SK-N-MC (cell line): Measurements from ENCODE around the gene HYDIN.

Experiments
- DNase-seq: peaks from one replicate; pipeline ENCODE4 v3.0.0-alpha.2; 2011; ENCODE audit warnings: low read depth, low spot score
- H3K27ac ChIP-seq: fragments of 200-600 bp; sonication (generic); 2 replicates; pipeline ENCODE4 v1.5.1; 2016; ENCODE audit warnings: mixed run types
- H3K36me3 ChIP-seq: fragments of 200-600 bp; sonication (generic); 2 replicates; pipeline ENCODE4 v1.6.1; 2017; ENCODE audit warnings: antibody characterized with exemption, low read length, mixed read lengths; ENCODE audit not compliant: insufficient read depth
- H3K4me3 ChIP-seq: fragments of 200-600 bp; sonication (generic); 2 replicates; pipeline ENCODE4 v1.5.1; 2016
- H3K9ac ChIP-seq: fragments of 200-600 bp; sonication (generic); 2 replicates; pipeline ENCODE4 v1.8.0; 2017; ENCODE audit warnings: mixed run types, mixed read lengths; ENCODE audit not compliant: insufficient read length
- H3K9me3 ChIP-seq: fragments of 200-600 bp; sonication (generic); 2 replicates; pipeline ENCODE4 v1.6.1; 2017; ENCODE audit warnings: low read depth, mild to moderate bottlenecking, antibody characterized with exemption, low read length, moderate library complexity, mixed read lengths
- EZH2 ChIP-seq: fragments of 200-600 bp; sonication (generic); IDR thresholded peaks from one replicate; pipeline ENCODE4 v1.6.1; 2017; ENCODE audit warnings: antibody characterized with exemption
- FOXP2 ChIP-seq: optimal IDR thresholded peaks from 2 replicates; pipeline ENCODE3; 2011; ENCODE audit warnings: mild to moderate bottlenecking, moderate library complexity; ENCODE audit not compliant: insufficient read depth; ENCODE audit errors: extremely low read length, control extremely low read depth
- POLR2AphosphoS5 ChIP-seq: IDR thresholded peaks from 2 replicates; pipeline ENCODE4 v1.6.1; 2012; ENCODE audit warnings: mild to moderate bottlenecking, low read depth, low read length, borderline replicate concordance

The HYDIN gene

DNA sequence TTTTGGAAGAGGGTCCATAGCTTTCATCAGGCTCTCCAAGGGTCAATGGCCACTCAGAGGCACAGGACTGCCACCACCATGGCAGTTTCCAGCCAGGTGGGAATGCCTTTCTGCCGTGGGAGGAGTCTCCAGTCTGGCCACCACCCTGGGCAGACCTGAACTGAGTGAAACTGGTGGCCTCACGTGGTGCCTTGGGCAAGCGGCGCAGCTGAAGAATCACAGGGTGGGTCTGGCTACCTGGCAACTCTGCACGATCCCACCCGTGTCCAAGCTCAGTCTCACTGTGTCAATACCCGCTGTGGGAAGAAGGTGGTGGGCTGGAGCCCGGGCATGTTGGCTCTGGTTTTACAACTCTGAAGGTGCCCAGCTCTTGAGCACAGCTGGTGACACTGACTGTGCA is 461.4 kb downstream of the HYDIN start:
- no peak for DNase-seq
- no peak for TF ChIP-seq FOXP2
- TF ChIP-seq POLR2AphosphoS5 = no peak
- no peak for TF ChIP-seq EZH2
- Histone ChIP-seq H3K9me3 (no peaks in the 10 kb centered on the region), H3K27ac (no peak overlapping the region), H3K36me3 (no peaks in the 10 kb centered on the region), H3K4me3 (no peak overlapping the region), H3K9ac (no peak overlapping the region)

DNA sequence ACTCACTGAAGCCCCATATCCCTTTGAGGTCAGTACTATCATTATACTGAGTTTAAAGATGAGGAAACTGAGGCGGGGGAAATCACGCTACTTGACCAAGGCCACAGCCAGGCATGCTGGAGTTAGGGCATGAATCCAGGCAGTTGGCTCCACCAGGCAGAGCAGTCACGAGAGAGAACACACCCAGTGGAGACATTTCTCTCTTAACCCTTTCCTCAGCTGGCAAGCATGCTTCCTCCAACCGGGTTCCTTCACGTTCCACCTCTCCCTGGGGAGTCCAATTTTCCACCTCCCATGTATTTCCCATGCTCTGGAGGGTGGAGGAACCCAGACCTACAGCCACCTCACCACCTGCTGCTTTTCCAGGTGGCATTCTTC is 462.3 kb downstream of the HYDIN start:
- Histone ChIP-seq H3K36me3 (no peaks in the 10 kb centered on the region), H3K27ac (no peak overlapping the region), H3K9me3 (no peaks in the 10 kb centered on the region), H3K9ac (no peak overlapping the region), H3K4me3 (no peak overlapping the region)
- TF ChIP-seq EZH2 = no peak
- no peak for TF ChIP-seq POLR2AphosphoS5
- TF ChIP-seq FOXP2 = no peak
- DNase-seq = no peak

DNA sequence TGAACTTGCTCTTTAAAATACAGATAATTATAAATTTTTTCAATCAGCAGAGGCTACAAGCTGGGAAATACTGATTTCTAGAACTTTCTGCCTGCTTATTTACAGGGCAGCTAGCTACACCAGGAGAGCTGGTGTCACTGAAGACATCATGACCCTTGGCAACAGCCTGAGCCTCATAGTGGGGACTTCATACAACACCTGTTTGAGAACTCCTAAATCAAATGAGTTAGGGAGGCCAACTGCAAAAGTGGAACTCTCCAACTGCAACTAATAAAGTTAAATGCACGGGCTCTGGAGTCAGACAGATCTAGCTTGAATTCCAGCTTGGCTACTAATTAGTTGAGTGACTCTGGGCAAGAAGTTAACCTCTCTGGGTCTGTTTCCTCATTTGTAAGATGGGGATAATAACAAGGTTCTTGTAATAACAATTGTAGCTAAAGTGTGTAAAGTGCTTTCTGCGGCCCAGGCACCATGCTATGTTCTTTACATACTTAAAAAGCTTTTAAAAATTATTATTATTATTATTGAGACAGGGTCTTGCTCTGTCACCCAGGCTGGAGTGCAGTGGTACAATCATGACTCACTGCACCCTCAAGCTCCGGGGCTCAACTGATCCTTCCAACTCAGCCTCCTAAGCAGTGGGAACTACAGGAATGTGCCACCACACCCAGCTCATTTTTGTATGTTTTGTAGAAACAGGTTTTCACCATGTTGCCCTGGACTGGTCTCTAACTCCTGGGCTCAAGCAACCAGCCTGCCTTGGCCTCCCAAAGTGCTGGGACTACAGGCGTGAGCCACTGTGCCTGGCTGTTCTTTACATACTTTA is 462.9 kb downstream of the HYDIN start:
- no peak overlapping the region for H3K4me3 ChIP-seq
- H3K36me3 ChIP-seq = no peaks in the 10 kb centered on the region
- no peak overlapping the region for H3K27ac ChIP-seq
- H3K9ac ChIP-seq = no peak overlapping the region
- no peaks in the 10 kb centered on the region for H3K9me3 ChIP-seq
- TF ChIP-seq FOXP2 (no peak), POLR2AphosphoS5 (no peak), EZH2 (no peak)
- no peak for DNase-seq

DNA sequence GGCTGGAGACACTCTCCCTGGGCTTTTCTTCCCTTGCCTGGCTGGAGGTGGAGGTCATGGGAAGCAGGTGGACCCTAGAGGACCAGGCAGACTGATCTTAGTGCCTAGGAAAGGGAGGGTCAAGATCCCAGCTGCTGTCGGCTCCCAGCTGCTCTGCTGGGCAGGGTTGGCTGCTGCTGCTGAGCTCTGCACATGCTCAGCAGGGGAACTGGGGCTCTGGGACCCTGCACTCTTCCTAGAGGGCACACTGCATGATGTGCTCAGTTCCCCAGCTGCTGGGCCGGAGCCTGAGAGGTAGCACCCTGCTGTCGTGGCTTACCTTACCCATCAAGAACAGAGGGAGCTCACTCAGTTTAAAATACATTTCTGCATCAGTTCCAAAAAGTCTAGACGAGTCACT is 463.9 kb downstream of the HYDIN start:
- no peaks in the 10 kb centered on the region for H3K9me3 ChIP-seq
- H3K4me3 ChIP-seq = no peak overlapping the region
- no peak overlapping the region for H3K9ac ChIP-seq
- H3K36me3 ChIP-seq = no peaks in the 10 kb centered on the region
- TF ChIP-seq FOXP2 (no peak), POLR2AphosphoS5 (no peak), EZH2 (no peak)
- no peak overlapping the region for H3K27ac ChIP-seq
- DNase-seq = no peak

DNA sequence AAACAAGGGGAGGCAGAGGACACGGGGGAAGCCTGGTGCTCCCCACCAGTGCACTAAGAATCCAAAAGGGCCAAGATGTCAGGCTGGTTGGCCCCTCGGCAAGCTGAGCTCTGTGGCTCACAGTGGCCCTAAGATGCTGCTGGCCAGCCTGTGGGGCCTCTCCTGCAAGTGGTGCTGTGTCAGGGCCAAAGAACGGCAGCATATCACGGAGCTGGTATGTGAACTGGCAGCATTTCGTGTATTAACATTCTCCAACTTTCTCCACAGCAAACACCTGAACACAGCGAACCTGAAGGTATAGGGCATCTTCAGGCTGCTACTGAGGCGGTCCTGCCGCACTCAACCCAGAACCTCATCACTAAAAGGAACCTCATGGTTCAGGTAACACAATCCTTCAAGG is 464.3 kb downstream of the HYDIN start:
- Histone ChIP-seq H3K36me3 (no peaks in the 10 kb centered on the region), H3K27ac (no peak overlapping the region), H3K9me3 (no peaks in the 10 kb centered on the region), H3K4me3 (no peak overlapping the region), H3K9ac (no peak overlapping the region)
- TF ChIP-seq POLR2AphosphoS5 (no peak), FOXP2 (no peak), EZH2 (no peak)
- DNase-seq = no peak

DNA sequence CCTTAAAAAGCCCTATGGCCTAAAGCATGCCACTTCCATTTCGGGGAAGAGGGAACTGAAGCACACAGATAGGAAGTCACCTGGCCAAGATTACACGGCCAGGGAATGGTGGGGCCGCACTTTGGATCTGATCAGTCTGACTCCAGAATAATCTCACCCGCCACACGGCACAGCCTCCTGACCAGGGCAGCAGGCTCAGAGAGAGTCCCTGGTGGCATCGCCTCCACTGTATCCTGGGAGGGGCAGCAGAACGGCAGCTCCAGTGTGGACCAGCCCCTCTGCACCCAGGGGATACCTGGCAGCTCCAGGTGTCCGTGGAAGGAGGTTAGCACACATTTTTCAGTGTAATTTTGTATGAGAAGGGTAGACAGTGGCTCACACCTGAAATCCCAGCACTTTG is 465.0 kb downstream of the HYDIN start:
- no peak for DNase-seq
- Histone ChIP-seq H3K27ac (no peak overlapping the region), H3K4me3 (no peak overlapping the region), H3K9me3 (no peaks in the 10 kb centered on the region), H3K36me3 (no peaks in the 10 kb centered on the region), H3K9ac (no peak overlapping the region)
- TF ChIP-seq POLR2AphosphoS5 = no peak
- TF ChIP-seq EZH2 = no peak
- TF ChIP-seq FOXP2 = no peak

DNA sequence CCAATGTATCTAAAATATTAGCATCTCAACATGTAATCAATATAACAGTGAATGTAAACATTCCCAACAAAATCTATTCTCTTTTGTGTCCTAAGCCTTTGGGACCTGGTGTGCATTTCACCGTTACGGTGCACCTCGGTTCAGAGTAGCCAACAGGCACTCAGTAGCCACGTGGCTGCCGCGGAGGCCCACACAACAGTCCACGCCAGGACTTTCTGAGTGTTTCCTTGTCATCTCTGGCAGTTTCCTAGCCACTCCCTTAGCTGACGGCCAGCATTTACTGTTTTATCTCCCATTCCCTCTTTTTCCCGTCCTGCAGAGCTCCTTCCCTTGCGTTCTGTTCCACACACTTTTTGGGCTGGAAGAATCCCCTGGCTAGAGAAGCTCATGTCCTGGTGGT is 465.9 kb downstream of the HYDIN start:
- no peak for DNase-seq
- Histone ChIP-seq H3K9ac (no peak overlapping the region), H3K27ac (no peak overlapping the region), H3K36me3 (no peaks in the 10 kb centered on the region), H3K9me3 (no peaks in the 10 kb centered on the region), H3K4me3 (no peak overlapping the region)
- TF ChIP-seq POLR2AphosphoS5 = no peak
- no peak for TF ChIP-seq EZH2
- no peak for TF ChIP-seq FOXP2

DNA sequence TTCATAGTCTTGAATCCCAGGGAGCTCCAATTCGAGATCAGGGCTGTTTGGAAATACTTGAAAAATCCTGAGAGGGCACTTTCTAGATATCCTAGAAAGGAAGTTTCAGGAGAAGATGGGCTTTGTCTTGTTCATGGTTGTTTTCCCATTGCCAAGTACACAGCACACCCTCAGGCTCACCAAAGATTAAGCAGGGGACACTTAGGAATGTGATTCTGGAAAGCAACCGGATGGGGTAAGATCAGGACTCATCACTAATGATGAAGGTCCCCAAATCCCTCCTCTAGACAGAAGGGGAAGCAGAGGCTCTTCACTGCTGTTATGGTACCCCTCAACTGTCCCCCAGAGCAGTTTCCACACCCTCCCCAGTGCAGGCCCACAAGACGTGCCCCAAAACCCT is 470.3 kb downstream of the HYDIN start:
- no peak for TF ChIP-seq FOXP2
- no peak for TF ChIP-seq EZH2
- no peak for TF ChIP-seq POLR2AphosphoS5
- no peaks in the 10 kb centered on the region for H3K9me3 ChIP-seq
- H3K9ac ChIP-seq = no peak overlapping the region
- no peaks in the 10 kb centered on the region for H3K36me3 ChIP-seq
- no peak for DNase-seq
- peak overlapping the region; percentile 60; the same call in 1 of the 2 replicates for H3K27ac ChIP-seq
- H3K4me3 ChIP-seq = no peak overlapping the region
